ENCODE data around the gene AURKAIP1.

The AURKAIP1 gene

GRCh38 chr1:1407636-1408318, 32.8 kb upstream of the AURKAIP1 start:
- Histone ChIP-seq H4K91ac (ENCODE audit: low read depth, low read length) (peak overlapping the region; percentile 95), H3K4ac (ENCODE audit: low read depth, low read length) (peak overlapping the region; percentile 96), H2BK12ac (ENCODE audit: low read length) (no peak overlapping the region), H4K8ac (ENCODE audit: low read depth, low read length) (peak overlapping the region; percentile 97), H2BK5ac (ENCODE audit: low read depth, low read length, poor library complexity) (peak overlapping the region; percentile 91), H3K18ac (ENCODE audit: low read length) (peak overlapping the region; percentile 88), H3K9me3 (ENCODE audit: insufficient read depth, low read depth, low read length) (peaks cover 2% of the 10 kb centered on the region), H3K36me3 (ENCODE audit: control insufficient read depth in 1 of 2, insufficient read depth in 2 of 2, low read length in 2 of 2) (peaks cover 25 to 27% of the 10 kb centered on the region in 2 experiments), H3K9ac (ENCODE audit: low read length) (peak overlapping the region; percentile 93), H2AK5ac (ENCODE audit: low read length) (peak overlapping the region; percentile 87), H3K79me1 (ENCODE audit: low read length) (peaks cover 12% of the 10 kb centered on the region), H4K12ac (ENCODE audit: low read depth, low read length) (peak overlapping the region; percentile 87), H3K4me2 (ENCODE audit: low read length) (peak overlapping the region; percentile 55), H3K23ac (ENCODE audit: low read length) (no peak overlapping the region), H3K79me2 (ENCODE audit: control insufficient read depth, insufficient read depth, low read length, poor library complexity) (peaks cover 17% of the 10 kb centered on the region), H2BK120ac (ENCODE audit: insufficient read depth, low read length, poor library complexity) (peak overlapping the region; percentile 79), H2AFZ (ENCODE audit: insufficient read depth, low read length, poor library complexity) (peak overlapping the region; percentile 68), H3K4me1 (ENCODE audit: control insufficient read depth in 1 of 2, insufficient read depth in 2 of 2, low read length in 2 of 2) (peaks cover 11 to 14% of the 10 kb centered on the region in 2 experiments), H3K27ac (ENCODE audit: low read depth, low read length) (peak overlapping the region; percentile 78), H3K14ac (ENCODE audit: low read length) (peak overlapping the region; percentile 96), H3K27me3 (ENCODE audit: insufficient read depth, low read length) (no peaks in the 10 kb centered on the region), H3K4me3 (ENCODE audit: low read depth, low read length) (peak overlapping the region; percentile 91)
- DNase-seq: peak; percentile 30 to 64
- no CpG with 5 or more reads among the region's 41 CpGs for WGBS (ENCODE audit: extremely low coverage, insufficient coverage, insufficient read length)

GRCh38 chr1:1406821-1407635, 32.0 kb upstream of the AURKAIP1 start, which contains the start of gene MRPL20:
TSS of gene MRPL20 (minus strand) at chr1:1407293. CDS start at chr1:1407217, 76 bp downstream.
- Histone ChIP-seq H4K91ac (ENCODE audit: low read depth, low read length) (peak within 1 kb of the TSS; percentile 95), H3K9ac (ENCODE audit: low read length) (peak within 1 kb of the TSS; percentile 93), H2AK5ac (ENCODE audit: low read length) (peak within 1 kb of the TSS; percentile 98), H3K18ac (ENCODE audit: low read length) (peak within 1 kb of the TSS; percentile 89), H3K27me3 (ENCODE audit: insufficient read depth, low read length) (no peaks in the 10 kb centered on the region), H3K4me2 (ENCODE audit: low read length) (peak within 1 kb of the TSS; percentile 88), H3K4ac (ENCODE audit: low read depth, low read length) (peak within 1 kb of the TSS; percentile 96), H3K9me3 (ENCODE audit: insufficient read depth, low read depth, low read length) (peaks cover 2% of the 10 kb centered on the region), H2BK12ac (ENCODE audit: low read length) (peak within 1 kb of the TSS; percentile 10), H2BK5ac (ENCODE audit: low read depth, low read length, poor library complexity) (peak within 1 kb of the TSS; percentile 91), H4K12ac (ENCODE audit: low read depth, low read length) (peak within 1 kb of the TSS; percentile 99), H4K8ac (ENCODE audit: low read depth, low read length) (peak within 1 kb of the TSS; percentile 98), H3K36me3 (ENCODE audit: control insufficient read depth in 1 of 2, insufficient read depth in 2 of 2, low read length in 2 of 2) (peaks cover 33 to 34% of the 10 kb centered on the region in 2 experiments), H3K4me3 (ENCODE audit: low read depth, low read length) (peak within 1 kb of the TSS; percentile 91), H3K4me1 (ENCODE audit: control insufficient read depth in 1 of 2, insufficient read depth in 2 of 2, low read length in 2 of 2) (peaks cover 11 to 14% of the 10 kb centered on the region in 2 experiments), H3K27ac (ENCODE audit: low read depth, low read length) (peak within 1 kb of the TSS; percentile 78), H2AFZ (ENCODE audit: insufficient read depth, low read length, poor library complexity) (peak within 1 kb of the TSS; percentile 87), H3K23ac (ENCODE audit: low read length) (no peak within 1 kb of the TSS), H3K79me2 (ENCODE audit: control insufficient read depth, insufficient read depth, low read length, poor library complexity) (peaks cover 17% of the 10 kb centered on the region), H2BK120ac (ENCODE audit: insufficient read depth, low read length, poor library complexity) (peak within 1 kb of the TSS; percentile 80), H3K14ac (ENCODE audit: low read length) (peak within 1 kb of the TSS; percentile 96), H3K79me1 (ENCODE audit: low read length) (peaks cover 12% of the 10 kb centered on the region)
- WGBS (ENCODE audit: extremely low coverage, insufficient coverage, insufficient read length): no CpG with 5 or more reads among the region's 98 CpGs
- DNase-seq: peak; percentile 93 to 95

DNA sequence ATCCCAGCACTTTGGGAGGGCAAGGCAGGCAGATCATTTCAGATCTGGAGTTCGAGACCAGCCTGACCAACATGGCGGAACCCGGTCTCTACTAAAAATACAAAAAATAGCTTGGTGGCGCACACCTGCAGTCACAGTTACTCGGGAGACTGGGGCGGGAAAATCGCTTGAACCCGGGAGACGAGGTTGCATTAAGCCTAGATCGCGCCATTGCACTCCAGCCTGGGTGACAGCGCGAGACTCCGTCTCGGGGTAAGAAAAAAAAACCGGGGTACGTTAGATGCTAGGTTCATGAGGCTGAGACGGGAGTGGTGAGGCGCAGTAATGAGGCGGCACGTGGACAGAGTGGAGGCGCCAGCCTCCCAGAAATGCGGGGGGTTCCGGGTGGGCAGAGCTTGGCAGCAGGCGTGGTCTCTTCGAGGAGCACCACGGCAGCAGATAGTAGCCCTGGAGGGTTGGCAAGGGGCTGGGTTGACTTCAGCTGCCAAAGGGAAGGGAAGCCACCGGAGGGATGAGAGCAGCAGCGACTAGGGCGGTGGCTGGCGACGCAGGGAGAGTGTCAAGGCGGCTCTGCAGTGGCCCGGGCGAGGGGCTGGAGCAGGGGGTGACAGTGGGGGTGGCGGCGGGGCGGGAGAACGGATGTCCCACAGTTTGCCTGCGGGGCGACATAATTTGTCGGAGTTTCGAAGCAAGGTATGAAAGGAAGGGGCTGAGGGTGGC, 31.3 kb upstream of the AURKAIP1 start:
- H4K8ac ChIP-seq (ENCODE audit: low read depth, low read length): peak overlapping the region; percentile 98
- H3K4me1 ChIP-seq (ENCODE audit: control insufficient read depth in 1 of 2, insufficient read depth in 2 of 2, low read length in 2 of 2): peaks cover 11 to 14% of the 10 kb centered on the region in 2 experiments
- H3K79me2 ChIP-seq (ENCODE audit: control insufficient read depth, insufficient read depth, low read length, poor library complexity): peaks cover 17% of the 10 kb centered on the region
- H4K91ac ChIP-seq (ENCODE audit: low read depth, low read length): peak overlapping the region; percentile 89
- H4K12ac ChIP-seq (ENCODE audit: low read depth, low read length): peak overlapping the region; percentile 99
- H3K18ac ChIP-seq (ENCODE audit: low read length): peak overlapping the region; percentile 79
- H3K23ac ChIP-seq (ENCODE audit: low read length): no peak overlapping the region
- H2AFZ ChIP-seq (ENCODE audit: insufficient read depth, low read length, poor library complexity): peak overlapping the region; percentile 87
- WGBS (ENCODE audit: extremely low coverage, insufficient coverage, insufficient read length): no CpG with 5 or more reads among the region's 43 CpGs
- peaks cover 12% of the 10 kb centered on the region for H3K79me1 ChIP-seq (ENCODE audit: low read length)
- peak overlapping the region; percentile 92 for H3K9ac ChIP-seq (ENCODE audit: low read length)
- peaks cover 40 to 41% of the 10 kb centered on the region in 2 experiments for H3K36me3 ChIP-seq (ENCODE audit: control insufficient read depth in 1 of 2, insufficient read depth in 2 of 2, low read length in 2 of 2)
- peak overlapping the region; percentile 91 for H3K4me3 ChIP-seq (ENCODE audit: low read depth, low read length)
- no peaks in the 10 kb centered on the region for H3K27me3 ChIP-seq (ENCODE audit: insufficient read depth, low read length)
- H2BK120ac ChIP-seq (ENCODE audit: insufficient read depth, low read length, poor library complexity): peak overlapping the region; percentile 80
- H3K9me3 ChIP-seq (ENCODE audit: insufficient read depth, low read depth, low read length): no peaks in the 10 kb centered on the region
- peak overlapping the region; percentile 93 for H3K14ac ChIP-seq (ENCODE audit: low read length)
- DNase-seq: no peak
- peak overlapping the region; percentile 93 for H3K4ac ChIP-seq (ENCODE audit: low read depth, low read length)
- H2BK12ac ChIP-seq (ENCODE audit: low read length): peak overlapping the region; percentile 10
- peak overlapping the region; percentile 98 for H2AK5ac ChIP-seq (ENCODE audit: low read length)
- H3K27ac ChIP-seq (ENCODE audit: low read depth, low read length): no peak overlapping the region
- peak overlapping the region; percentile 88 for H3K4me2 ChIP-seq (ENCODE audit: low read length)
- no peak overlapping the region for H2BK5ac ChIP-seq (ENCODE audit: low read depth, low read length, poor library complexity)

DNA sequence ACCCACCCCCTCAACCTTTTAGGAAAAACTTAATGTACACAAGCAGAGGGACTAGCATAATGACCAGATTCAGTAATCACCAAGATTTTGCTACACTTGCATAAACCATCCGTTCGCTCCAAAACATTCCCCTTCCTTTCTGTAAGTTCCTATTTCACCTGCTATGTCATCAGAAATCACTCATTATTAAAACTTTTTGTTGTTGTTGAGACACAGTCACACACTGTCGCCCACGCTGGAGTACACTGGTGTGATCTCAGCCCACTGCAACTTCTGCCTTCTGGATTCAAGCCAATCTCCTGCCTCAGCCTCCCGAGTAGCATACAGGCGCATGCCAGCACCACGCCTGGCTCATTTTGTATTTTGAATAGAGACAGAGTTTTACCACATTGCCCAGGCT, 28.6 kb upstream of the AURKAIP1 start:
- Histone ChIP-seq H4K8ac (ENCODE audit: low read depth, low read length) (no peak overlapping the region), H3K4me1 (ENCODE audit: control insufficient read depth in 1 of 2, insufficient read depth in 2 of 2, low read length in 2 of 2) (peaks cover 16 to 18% of the 10 kb centered on the region in 2 experiments), H3K23ac (ENCODE audit: low read length) (no peak overlapping the region), H3K4me3 (ENCODE audit: low read depth, low read length) (no peak overlapping the region), H2BK12ac (ENCODE audit: low read length) (no peak overlapping the region), H2AFZ (ENCODE audit: insufficient read depth, low read length, poor library complexity) (no peak overlapping the region), H3K4ac (ENCODE audit: low read depth, low read length) (no peak overlapping the region), H4K91ac (ENCODE audit: low read depth, low read length) (no peak overlapping the region), H3K18ac (ENCODE audit: low read length) (no peak overlapping the region), H3K36me3 (ENCODE audit: control insufficient read depth in 1 of 2, insufficient read depth in 2 of 2, low read length in 2 of 2) (peaks cover 44 to 50% of the 10 kb centered on the region in 2 experiments), H4K12ac (ENCODE audit: low read depth, low read length) (no peak overlapping the region), H3K9me3 (ENCODE audit: insufficient read depth, low read depth, low read length) (no peaks in the 10 kb centered on the region), H3K27ac (ENCODE audit: low read depth, low read length) (no peak overlapping the region), H3K27me3 (ENCODE audit: insufficient read depth, low read length) (no peaks in the 10 kb centered on the region), H2BK120ac (ENCODE audit: insufficient read depth, low read length, poor library complexity) (no peak overlapping the region), H2BK5ac (ENCODE audit: low read depth, low read length, poor library complexity) (no peak overlapping the region), H3K79me1 (ENCODE audit: low read length) (peaks cover 22% of the 10 kb centered on the region), H2AK5ac (ENCODE audit: low read length) (no peak overlapping the region), H3K4me2 (ENCODE audit: low read length) (no peak overlapping the region), H3K79me2 (ENCODE audit: control insufficient read depth, insufficient read depth, low read length, poor library complexity) (peaks cover 30% of the 10 kb centered on the region), H3K14ac (ENCODE audit: low read length) (no peak overlapping the region), H3K9ac (ENCODE audit: low read length) (no peak overlapping the region)
- 100% methylated on average over 2 of the region's 7 CpGs for WGBS (ENCODE audit: extremely low coverage, insufficient coverage, insufficient read length)
- DNase-seq: no peak

Data from trophoblast cell (in vitro differentiated cells and primary cell).